Stimulated activated CD8-positive, alpha-beta memory T cell treated with anti-CD3 and anti-CD28 coated beads, Interleukin-15, amount 100 ng/mL, for 48 hours (primary cell): Measurements from ENCODE around the gene SLC1A5.

ENCODE experiments used
- DNase-seq, 2 donors: peaks; one replicate each; pipeline ENCODE4 v3.0.0-alpha.2; 2020; ENCODE audit warnings: low read depth in 2 of 2

Gene SLC1A5

DNA sequence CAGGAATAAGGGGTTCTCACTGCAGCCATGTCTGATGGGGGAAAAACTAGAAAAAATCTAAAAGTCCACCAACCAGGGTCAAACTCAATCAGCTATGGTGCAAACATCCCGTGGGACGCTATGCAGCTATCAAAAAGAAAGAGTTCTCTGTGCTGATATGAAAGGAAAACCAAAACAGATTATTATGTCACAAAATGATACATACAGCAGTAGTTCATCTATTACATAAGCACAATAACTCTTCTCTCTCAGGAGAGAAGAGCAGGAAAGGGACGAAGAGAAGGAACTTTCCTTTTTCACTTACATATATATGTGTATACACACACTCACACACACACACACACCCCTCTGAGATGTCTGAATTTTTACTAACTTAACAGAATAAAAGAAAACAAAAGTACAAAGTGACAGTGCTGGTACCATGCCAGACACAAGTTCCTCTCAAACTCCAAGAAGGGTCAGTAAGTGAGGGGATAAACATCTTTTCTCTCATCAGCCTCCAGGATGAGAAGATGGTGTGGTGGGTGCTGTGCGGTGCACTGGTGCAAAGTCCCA is 45.4 kb downstream of the SLC1A5 start:
- DNase-seq: no peak

GRCh38 chr19:46741447-46741846 is 46.9 kb downstream of the SLC1A5 start:
- no peak for DNase-seq

DNA sequence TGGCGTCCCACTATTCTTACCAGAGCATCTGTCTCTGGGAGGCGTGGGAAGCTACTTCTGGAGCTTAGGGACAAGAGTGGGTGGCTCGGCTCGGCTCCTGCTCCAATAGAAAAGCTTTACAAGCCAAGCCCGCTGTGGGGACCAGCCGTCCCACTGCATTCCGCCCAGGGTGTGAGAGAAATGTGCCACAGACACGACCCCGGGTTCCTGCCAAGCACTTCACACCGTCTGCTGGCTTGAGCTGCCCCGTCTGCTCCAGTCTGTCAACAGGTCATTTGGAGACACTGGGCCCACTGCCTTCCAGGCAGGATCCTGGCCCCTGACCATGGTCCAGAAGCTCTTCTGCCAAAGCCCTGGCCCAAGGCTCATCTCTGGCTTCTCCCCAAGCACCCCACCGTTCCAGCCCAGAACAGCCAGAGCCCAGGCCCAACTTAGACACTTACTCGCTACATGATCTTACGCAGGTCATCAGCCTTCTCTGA is 49.1 kb downstream of the SLC1A5 start:
- no peak for DNase-seq

DNA sequence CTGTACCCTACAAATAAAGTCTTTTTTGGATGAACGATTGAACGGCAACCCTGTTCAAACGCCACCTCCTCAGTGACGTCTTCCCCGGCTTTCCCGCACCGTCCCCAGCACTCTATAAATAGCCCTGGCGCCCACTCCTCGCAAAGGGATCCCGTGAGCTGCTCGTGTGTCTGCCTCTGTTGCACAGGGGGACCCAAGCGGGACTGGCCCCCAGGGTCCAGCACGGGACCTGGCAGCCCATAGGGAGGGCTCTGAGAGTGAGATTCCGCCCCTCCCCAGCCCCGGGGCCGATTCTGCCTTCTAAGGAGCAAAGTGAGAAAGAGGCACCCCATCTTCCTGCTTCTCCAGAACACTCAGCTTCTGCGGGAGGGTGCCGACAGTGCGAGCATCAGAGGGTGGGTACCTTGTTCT is 50.6 kb downstream of the SLC1A5 start:
- DNase-seq: no peak

DNA sequence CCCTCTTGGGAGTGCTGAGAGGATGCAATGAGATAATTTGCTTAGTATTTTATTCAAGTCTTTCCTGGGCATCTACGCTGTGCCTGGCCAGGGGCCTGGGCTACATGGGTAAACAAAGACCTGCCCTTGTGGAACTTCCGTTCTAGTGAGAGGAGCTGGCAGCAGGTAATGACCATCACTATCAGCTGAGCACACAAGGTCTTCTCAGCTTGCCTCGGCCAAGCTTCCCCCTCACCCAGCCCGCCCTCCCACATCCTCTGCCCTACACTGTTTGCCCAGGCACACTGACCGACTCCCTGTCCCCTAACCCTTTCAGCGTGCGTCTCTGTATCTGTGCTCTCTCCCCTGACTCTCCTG is 51.1 kb downstream of the SLC1A5 start:
- no peak for DNase-seq

DNA sequence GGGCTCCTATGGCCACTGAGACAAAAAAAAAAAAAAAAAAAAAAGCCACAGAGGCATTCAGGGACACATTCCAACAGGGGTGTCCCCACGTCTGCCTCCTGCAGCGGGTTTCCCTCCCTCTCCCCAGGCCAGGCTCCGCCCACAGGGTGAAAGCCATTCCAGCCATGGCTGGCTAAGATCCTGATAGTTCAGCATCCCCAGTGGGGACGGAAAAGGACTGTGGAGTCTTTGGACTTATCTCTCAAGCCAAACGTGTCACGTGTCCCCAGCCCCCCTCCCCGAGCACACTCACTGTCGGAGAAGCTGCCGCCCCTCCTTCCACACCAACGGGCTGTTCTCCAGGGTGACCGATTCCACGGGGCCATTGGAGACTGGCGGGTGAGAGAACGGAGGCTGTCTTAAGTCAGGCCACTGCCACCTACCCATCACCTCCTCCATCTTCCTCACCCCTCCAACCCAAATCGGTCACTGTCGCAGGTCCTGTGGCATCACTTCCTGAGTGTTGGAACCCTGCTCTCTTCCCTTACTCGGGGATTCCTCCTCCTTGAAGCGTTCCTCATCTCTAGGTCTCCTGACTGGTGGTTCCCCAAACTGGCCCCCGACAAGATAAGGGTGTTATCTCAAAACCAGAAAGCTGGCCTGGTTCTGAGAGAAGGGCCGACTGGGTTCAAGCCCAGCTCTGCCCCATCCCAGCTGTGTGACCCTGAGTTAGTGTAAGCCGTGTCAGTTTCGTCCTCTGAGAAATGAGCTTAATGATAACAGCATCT is 51.7 kb downstream of the SLC1A5 start:
- DNase-seq: no peak

DNA sequence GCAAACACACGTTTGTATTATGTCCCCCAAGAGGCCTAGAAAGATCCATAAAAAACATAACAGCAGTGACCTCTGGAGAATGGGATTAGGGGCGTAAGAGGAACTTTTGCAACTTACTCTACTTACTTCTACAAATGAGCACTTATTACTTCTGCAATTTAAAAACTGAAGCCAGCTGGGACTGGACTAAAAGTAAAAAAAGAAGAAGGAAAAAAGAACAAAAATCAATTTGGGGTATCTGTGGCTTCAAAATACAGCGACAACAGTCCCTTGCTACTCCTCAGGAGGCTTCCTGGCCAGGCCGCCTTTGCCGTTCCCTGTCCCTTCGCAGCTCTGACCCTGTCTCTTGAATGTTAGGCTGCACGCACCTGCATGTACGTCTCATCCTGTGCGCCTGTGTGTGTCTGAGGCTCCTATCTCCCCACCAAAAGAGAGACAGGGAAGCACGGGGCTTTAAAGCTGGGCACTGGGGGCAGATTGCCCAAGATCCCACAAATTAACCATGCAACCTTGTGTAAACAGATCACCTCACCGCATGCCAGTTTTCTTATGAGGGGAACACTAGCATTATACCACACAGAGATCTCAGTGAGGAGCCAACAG is 54.6 kb downstream of the SLC1A5 start:
- DNase-seq: no peak

DNA sequence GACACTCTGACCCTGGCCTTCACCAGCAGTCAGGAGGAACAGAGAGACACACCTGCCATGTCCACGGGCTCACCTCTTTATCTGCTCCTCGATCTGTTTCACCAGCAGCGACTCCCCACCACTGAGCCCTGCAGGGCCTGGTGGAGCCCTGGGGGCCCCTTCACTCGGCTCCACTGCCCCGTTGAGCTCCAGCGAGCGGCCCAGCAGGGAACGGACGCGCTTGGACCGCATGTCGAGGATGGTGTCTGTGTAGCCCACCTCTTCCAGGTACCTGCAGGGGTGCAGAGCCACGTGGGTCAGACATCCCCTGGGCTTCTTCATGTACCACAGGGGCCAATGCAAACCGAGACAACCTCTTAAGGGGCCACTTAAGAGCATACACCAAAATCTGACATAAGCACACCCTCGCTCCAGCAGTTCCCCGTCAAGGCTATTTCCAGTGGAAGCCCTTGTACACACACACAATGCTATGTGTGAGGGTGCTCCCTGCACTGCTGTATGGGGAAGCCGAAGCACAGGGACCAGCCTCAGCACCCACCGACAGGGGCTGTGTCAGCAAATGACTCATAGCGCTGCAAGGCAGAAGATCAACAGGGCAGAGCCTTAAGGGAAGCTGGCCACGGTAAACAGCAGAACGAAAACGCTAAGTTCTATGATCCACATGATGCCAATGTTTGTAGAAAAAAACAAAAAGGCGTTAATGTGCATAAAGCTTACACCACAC is 55.3 kb downstream of the SLC1A5 start:
- DNase-seq: no peak

- DNase-seq: no peak
Observed at GRCh38 chr19:46732172-46732938, 56.0 kb downstream of the SLC1A5 start.

GRCh38 chr19:46731584-46731983 is 56.8 kb downstream of the SLC1A5 start:
- DNase-seq: no peak

- no peak for DNase-seq
Observed at GRCh38 chr19:46731007-46731501, 57.3 kb downstream of the SLC1A5 start.

DNA sequence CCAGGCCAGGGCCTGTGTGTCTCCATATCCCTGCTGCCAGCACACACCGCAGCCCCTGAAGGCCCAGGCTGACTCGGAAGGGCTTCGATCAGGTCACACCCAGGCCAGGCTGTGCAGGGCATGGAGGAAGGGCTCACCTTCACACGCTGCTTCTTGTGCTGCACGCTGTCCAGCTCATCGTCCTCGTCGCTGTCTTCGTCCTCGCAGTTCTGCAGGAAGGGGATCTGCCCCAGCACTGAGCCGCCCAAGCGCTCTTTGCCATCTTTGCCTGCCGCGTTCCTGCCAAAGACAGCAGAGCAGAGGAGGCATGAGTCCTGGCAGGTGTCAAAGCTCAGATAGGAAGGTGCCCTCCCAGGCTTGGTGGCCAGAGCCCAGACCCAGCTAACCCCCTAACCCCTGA is 57.8 kb downstream of the SLC1A5 start:
- no peak for DNase-seq

DNA sequence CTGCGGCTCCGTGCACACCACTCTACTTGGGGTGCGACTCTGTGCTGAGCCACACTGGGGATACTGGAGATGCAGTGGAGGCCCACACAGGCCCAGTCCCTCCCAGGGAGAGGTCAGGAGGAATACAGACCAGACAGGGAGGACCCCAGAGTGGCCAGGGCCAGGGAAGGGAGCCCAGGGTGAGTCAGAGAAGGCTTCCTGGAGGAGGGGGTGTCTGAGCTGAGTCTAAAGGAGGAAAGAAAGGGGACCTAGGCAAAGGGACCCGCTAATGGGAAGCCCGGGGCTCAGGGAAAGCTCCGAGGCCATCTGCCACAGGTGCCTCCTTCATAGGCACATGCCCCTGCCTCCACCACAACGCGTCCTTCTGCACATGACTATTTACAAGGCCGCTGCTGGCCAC is 58.2 kb downstream of the SLC1A5 start:
- DNase-seq: no peak

GRCh38 chr19:46729696-46730095 is 58.7 kb downstream of the SLC1A5 start:
- no peak for DNase-seq

DNA sequence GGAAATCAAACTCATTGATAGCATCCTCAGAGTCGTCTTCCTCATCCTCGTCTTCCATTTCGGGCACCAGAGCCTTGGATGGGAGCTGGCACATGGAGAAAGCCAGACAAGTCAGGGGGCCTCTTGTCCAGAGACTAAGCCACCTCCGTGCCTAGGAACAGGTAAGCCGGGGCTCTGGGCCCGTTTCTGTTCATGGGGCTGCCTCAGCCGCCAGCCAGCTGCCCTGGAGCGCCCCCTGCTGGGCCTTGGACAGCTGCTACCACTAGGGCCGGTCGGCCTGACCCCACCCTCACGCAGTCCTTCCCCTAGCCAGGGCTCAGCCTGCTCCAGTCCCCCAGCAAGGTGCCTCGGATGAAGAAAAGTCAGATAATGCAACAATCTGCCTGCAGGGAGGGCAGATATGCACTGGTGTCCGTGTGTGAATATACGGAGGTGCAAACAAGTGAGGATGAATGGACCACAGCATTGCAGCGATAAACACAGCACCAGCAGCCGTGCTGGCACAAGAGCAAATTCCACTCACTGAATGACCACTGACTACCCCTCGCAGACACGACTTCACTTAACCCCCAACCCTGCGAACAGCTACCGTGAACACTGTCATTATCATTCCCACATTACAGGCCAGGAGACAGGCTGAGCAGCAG is 59.6 kb downstream of the SLC1A5 start:
- peak; percentile 43 to 63 for DNase-seq

GRCh38 chr19:46728208-46728607 is 60.2 kb downstream of the SLC1A5 start:
- no peak for DNase-seq

GRCh38 chr19:46727757-46728156 is 60.6 kb downstream of the SLC1A5 start:
- DNase-seq: no peak

- no peak for DNase-seq
Observed at GRCh38 chr19:46726971-46727501, 61.4 kb downstream of the SLC1A5 start.

GRCh38 chr19:46726551-46726950 is 61.8 kb downstream of the SLC1A5 start:
- DNase-seq: no peak

DNA sequence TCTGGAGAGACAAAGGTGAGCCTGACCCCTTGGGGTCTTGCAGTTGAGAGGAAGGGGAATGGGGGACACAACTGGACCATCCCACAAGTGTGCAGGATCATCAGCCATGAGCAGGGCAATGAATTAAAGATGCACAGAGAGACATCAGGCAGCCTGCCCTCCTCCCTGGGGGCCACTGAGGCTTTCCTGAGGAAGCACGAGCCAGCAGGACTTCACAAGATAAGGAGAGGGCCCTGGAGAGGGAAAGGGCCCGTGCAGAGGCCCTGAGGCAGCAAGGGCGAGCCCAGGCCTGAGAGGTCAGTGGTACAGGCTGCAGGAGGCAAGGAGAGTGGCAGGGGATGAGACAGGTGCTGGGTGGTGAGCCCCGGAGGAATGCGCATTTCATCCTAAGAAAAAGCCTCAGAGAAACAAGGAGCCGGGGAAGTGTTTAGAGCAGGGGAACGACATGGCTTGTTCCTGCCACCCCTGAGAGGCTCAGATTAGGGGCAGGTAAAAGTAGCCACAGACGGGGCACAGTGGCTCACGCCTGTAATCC is 62.5 kb downstream of the SLC1A5 start:
- DNase-seq: no peak
